Prostate gland (tissue), 2 donors: Measurements from ENCODE around the gene MRPL1. TPM values are rescaled to one million over a fixed set of nuclear protein-coding genes. Genes with fewer than 3 reads are reported as not detected.
"Not testable (repeated sequence)": the region's sequence is repeated elsewhere in the genome, so short reads cannot be mapped to it uniquely, and the experiment has no call there.

Source experiments
- DNase-seq: peaks from one replicate; pipeline ENCODE4 v3.0.0-alpha.2; 2019; ENCODE audit warnings: low spot score
- H3K27ac ChIP-seq, 2 donors: fragments of 200-600 bp; sonication (generic); 2 replicates each; pipeline ENCODE4 v1.5.1; 2017 to 2019
- H3K27me3 ChIP-seq: fragments of 200-600 bp; sonication (generic); replicated peaks from 2 replicates; pipeline ENCODE4 v1.5.1; 2019; ENCODE audit not compliant: insufficient read depth
- H3K36me3 ChIP-seq, 2 donors: fragments of 200-600 bp; sonication (generic); 1 replicate in 1 of 2; 2 replicates in 1 of 2; pipeline versions ENCODE4 v1.5.1 to v1.8.1; 2017 to 2019
- H3K4me1 ChIP-seq: fragments of 200-600 bp; sonication (generic); replicated peaks from 2 replicates; pipeline ENCODE4 v1.5.1; 2019
- H3K4me3 ChIP-seq, 2 donors: fragments of 200-600 bp; sonication (generic); 2 replicates each; pipeline ENCODE4 v1.5.1; 2017 to 2019
- H3K9me3 ChIP-seq: fragments of 200-600 bp; sonication (generic); 2 replicates; pipeline ENCODE4 v1.5.1; 2017
- POLR2A ChIP-seq: fragments of 450-650 bp; IDR thresholded peaks from one replicate; pipeline ENCODE4 v1.6.1; 2016; ENCODE audit warnings: antibody characterized with exemption, mild to moderate bottlenecking
- POLR2AphosphoS5 ChIP-seq: sonication (generic); formaldehyde crosslinking; IDR thresholded peaks from one replicate; pipeline ENCODE4 v1.6.1; 2017; ENCODE audit warnings: antibody characterized with exemption
- WGBS: methylation state at CpG from one replicate; pipeline ENCODE4 v1.1.5; 2018; 5-methylcytosine and 5-hydroxymethylcytosine counted together
- intact Hi-C: fragments of 100-400 bp; cut with DNase I; formaldehyde crosslinking; loops from one replicate; pipeline ENCODE4 v1.14.2; 2022
- total RNA-seq, 2 donors: library from RNA; depleted of rRNA; stranded (reverse); fragments of >200 nt; gene quantifications; one replicate each; pipeline ENCODE4 v1.1.0, GENCODE V29; 2016
- TF ChIP-seq, protein P1 (sequence below), 4 experiments: fragments of 200-600 bp in 2 of 4; fragments of 450-650 bp in 2 of 4; sonication (generic) in 2 of 4; IDR thresholded peaks; 1 replicate in 3 of 4; 2 replicates in 1 of 4; pipeline ENCODE4 v1.5.1; 2016 to 2019; ENCODE audit warnings: antibody characterized with exemption in 4 of 4, mild to moderate bottlenecking in 2 of 4, moderate library complexity in 2 of 4

Gene MRPL1
- total RNA-seq, 2 donors from 2014 or later: 9.1 to 21.4 TPM

DNA sequence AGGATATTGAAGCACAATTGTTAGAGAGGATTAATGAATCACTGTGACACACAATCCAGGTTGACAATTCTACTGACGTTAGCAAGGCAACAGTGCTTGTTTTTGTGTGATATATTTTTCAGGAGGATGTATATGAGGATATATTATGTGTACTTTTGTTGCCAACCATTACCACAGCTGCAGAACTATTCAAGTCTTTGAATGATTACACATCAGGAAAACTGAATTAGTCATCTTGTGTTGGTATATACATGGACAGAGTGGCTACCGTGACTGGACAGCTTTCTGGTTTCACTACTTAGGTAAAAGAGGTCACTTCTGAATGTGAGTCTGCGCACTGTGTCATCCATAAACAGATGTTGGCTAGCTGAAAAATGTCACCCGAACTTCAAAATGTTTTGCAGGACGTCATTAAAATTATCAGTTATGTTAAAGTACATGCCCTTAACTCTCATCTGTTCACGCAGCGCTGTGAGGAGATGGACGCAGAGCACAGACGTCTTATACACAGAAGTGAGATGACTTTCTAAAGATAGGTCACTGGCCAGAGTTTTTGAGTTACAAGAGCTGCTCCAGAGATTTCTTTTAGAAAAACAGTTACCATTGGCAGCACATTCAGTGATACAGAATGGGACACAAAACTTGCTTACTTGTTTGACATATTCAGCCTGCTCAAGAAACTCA, 69.0 kb downstream of the MRPL1 start:
- intact Hi-C loops: no loop called here
- no peak for DNase-seq
- Histone ChIP-seq H3K9me3 (no peaks in the 10 kb centered on the region), H3K4me1 (no peaks in the 10 kb centered on the region), H3K27me3 (no peaks in the 10 kb centered on the region), H3K4me3 (no peak overlapping the region), H3K27ac (no peak overlapping the region), H3K36me3 (no peaks in the 10 kb centered on the region)
- WGBS: 71% methylated on average over 9 of the region's 9 CpGs
- TF ChIP-seq POLR2AphosphoS5 (no peak), POLR2A (no peak)
- TF ChIP-seq, protein P1, sequence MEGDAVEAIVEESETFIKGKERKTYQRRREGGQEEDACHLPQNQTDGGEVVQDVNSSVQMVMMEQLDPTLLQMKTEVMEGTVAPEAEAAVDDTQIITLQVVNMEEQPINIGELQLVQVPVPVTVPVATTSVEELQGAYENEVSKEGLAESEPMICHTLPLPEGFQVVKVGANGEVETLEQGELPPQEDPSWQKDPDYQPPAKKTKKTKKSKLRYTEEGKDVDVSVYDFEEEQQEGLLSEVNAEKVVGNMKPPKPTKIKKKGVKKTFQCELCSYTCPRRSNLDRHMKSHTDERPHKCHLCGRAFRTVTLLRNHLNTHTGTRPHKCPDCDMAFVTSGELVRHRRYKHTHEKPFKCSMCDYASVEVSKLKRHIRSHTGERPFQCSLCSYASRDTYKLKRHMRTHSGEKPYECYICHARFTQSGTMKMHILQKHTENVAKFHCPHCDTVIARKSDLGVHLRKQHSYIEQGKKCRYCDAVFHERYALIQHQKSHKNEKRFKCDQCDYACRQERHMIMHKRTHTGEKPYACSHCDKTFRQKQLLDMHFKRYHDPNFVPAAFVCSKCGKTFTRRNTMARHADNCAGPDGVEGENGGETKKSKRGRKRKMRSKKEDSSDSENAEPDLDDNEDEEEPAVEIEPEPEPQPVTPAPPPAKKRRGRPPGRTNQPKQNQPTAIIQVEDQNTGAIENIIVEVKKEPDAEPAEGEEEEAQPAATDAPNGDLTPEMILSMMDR (IDR thresholded peaks at IDR 0.05): no peak

DNA sequence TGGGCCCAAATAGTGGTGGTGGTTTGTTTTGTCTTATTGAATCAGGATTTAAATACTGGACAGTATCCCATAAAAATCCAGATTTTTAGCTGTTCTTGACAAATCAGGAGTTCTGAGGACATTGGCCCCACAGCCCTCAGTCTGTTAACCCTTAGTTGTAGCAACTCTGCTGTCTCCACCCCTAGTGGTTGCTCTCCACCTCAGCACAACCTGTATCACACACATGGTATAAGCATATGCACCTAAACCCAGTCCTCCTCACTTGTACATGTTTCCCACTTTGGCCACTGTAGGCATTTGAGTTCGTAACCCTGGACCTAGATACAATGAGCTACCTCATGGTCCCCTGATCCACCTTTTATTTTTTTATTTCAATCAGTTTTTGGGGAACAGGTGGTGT, 75.9 kb downstream of the MRPL1 start:
- DNase-seq: no peak
- H3K4me1 ChIP-seq: no peaks in the 10 kb centered on the region
- intact Hi-C loops: no loop called here
- H3K36me3 ChIP-seq: no peaks in the 10 kb centered on the region
- H3K27ac ChIP-seq: no peak overlapping the region
- H3K4me3 ChIP-seq: no peak overlapping the region
- no peak for TF ChIP-seq POLR2AphosphoS5
- TF ChIP-seq, protein P1 (IDR thresholded peaks at IDR 0.05): no peak
- TF ChIP-seq POLR2A: no peak
- 100% methylated on average over 1 of the region's 1 CpG for WGBS
- H3K9me3 ChIP-seq: no peaks in the 10 kb centered on the region
- H3K27me3 ChIP-seq: no peaks in the 10 kb centered on the region

- H3K4me3 ChIP-seq, H3K27ac ChIP-seq, H3K9me3 ChIP-seq, H3K36me3 ChIP-seq, H3K4me1 ChIP-seq, H3K27me3 ChIP-seq, DNase-seq, intact Hi-C loops: not testable (repeated sequence)
- 91% methylated on average over 10 of the region's 10 CpGs for WGBS
Observed at GRCh38 chr4:77945929-77946328, 83.3 kb downstream of the MRPL1 start.

DNA sequence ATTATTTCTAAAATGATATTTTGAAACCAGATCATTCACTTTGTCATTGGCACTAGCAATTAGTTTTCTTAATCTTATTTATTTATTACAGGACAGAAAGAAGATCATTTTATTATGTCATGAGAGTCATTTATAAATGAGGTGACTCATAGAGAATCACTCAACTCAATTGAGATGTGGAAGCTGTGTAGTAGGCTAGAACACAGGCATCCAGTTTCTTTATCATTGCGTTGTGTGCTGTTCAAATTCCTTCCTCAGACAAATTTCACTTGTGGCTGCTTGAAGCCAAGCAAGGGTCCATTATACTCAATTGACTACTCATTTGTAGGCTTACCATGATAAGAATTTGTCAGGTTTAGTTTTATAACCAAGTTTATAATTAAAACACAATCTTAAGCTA, 87.6 kb downstream of the MRPL1 start:
- intact Hi-C loops: loop anchor here (10.0 kb wide), 1 partner anchor 915 kb away; no protein-coding TSS in a partner anchor
- TF ChIP-seq POLR2AphosphoS5: no peak
- TF ChIP-seq, protein P1 (IDR thresholded peaks at IDR 0.05): no peak
- TF ChIP-seq POLR2A: no peak
- no peak overlapping the region for H3K27ac ChIP-seq
- no peak overlapping the region for H3K4me3 ChIP-seq
- no peaks in the 10 kb centered on the region for H3K4me1 ChIP-seq
- no peaks in the 10 kb centered on the region for H3K9me3 ChIP-seq
- WGBS: 100% methylated on average over 1 of the region's 1 CpG
- DNase-seq: no peak
- H3K36me3 ChIP-seq: no peaks in the 10 kb centered on the region
- no peaks in the 10 kb centered on the region for H3K27me3 ChIP-seq

- no peak overlapping the region for H3K27ac ChIP-seq
- no peak for TF ChIP-seq POLR2A
- no peak for TF ChIP-seq POLR2AphosphoS5
- TF ChIP-seq, protein P1 (IDR thresholded peaks at IDR 0.05): no peak
- DNase-seq: no peak
- no peaks in the 10 kb centered on the region for H3K9me3 ChIP-seq
- H3K27me3 ChIP-seq: no peaks in the 10 kb centered on the region
- no peaks in the 10 kb centered on the region for H3K4me1 ChIP-seq
- H3K4me3 ChIP-seq: no peak overlapping the region
- H3K36me3 ChIP-seq: no peaks in the 10 kb centered on the region
- 77% methylated on average over 5 of the region's 5 CpGs for WGBS
- intact Hi-C loops: loop anchor here (10.0 kb wide), 1 partner anchor 912 kb away; no protein-coding TSS in a partner anchor
Observed at GRCh38 chr4:77952457-77952856, 89.8 kb downstream of the MRPL1 start.
